NB4 (cell line): Measurements from ENCODE around the gene FBXL17.
"Not testable (repeated sequence)": the region's sequence is repeated elsewhere in the genome, so short reads cannot be mapped to it uniquely, and the experiment has no call there.

ENCODE experiments used
- DNase-seq: peaks from one replicate; pipeline ENCODE4 v3.0.0; 2010; ENCODE audit warnings: low read depth
- H3K4me3 ChIP-seq: one replicate; pipeline ENCODE4 v1.5.1; 2011; ENCODE audit warnings: mild to moderate bottlenecking, low read depth, low read length, moderate library complexity
- MYC ChIP-seq: IDR thresholded peaks from 2 replicates; pipeline ENCODE4 v1.6.1; 2011; ENCODE audit warnings: low read depth, low read length
- POLR2A ChIP-seq: IDR thresholded peaks from 2 replicates; pipeline ENCODE4 v1.6.1; 2011; ENCODE audit warnings: mild to moderate bottlenecking; ENCODE audit not compliant: insufficient read length; ENCODE audit errors: extremely low read depth
- TF ChIP-seq, protein P1 (sequence below): IDR thresholded peaks from one replicate; pipeline ENCODE4 v1.5.1; 2012; ENCODE audit warnings: low read depth, low read length
- TF ChIP-seq, protein P2 (sequence below): IDR thresholded peaks from 2 replicates; pipeline ENCODE4 v1.6.1; 2011; ENCODE audit warnings: low read depth, low read length

FBXL17 gene

GRCh38 chr5:108174286-108174685 is 207.6 kb downstream of the FBXL17 start:
- TF ChIP-seq, protein P1, sequence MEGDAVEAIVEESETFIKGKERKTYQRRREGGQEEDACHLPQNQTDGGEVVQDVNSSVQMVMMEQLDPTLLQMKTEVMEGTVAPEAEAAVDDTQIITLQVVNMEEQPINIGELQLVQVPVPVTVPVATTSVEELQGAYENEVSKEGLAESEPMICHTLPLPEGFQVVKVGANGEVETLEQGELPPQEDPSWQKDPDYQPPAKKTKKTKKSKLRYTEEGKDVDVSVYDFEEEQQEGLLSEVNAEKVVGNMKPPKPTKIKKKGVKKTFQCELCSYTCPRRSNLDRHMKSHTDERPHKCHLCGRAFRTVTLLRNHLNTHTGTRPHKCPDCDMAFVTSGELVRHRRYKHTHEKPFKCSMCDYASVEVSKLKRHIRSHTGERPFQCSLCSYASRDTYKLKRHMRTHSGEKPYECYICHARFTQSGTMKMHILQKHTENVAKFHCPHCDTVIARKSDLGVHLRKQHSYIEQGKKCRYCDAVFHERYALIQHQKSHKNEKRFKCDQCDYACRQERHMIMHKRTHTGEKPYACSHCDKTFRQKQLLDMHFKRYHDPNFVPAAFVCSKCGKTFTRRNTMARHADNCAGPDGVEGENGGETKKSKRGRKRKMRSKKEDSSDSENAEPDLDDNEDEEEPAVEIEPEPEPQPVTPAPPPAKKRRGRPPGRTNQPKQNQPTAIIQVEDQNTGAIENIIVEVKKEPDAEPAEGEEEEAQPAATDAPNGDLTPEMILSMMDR: no peak
- no peak for TF ChIP-seq MYC
- TF ChIP-seq, protein P2, sequence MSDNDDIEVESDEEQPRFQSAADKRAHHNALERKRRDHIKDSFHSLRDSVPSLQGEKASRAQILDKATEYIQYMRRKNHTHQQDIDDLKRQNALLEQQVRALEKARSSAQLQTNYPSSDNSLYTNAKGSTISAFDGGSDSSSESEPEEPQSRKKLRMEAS: no peak
- no peak for TF ChIP-seq POLR2A
- DNase-seq: no peak
- H3K4me3 ChIP-seq: no peak overlapping the region

DNA sequence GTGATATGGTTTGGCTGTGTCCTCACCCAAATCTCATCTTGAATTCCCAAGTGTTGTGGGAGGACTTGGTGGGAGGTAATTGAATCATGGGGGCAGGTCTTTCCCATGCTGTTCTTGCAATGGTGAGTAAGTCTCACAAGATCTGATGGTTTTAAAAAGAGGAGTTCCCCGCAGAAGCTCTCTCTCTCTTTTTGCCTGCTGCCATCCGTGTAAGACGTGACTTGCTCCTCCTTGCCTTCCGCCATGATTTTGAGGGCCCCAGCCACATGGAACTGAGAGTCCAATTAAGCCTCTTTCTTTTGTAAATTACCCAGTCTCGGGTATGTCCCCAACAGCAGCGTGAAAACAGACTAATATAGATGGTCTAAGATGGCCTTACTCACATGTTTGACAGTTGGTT is 210.1 kb downstream of the FBXL17 start:
- DNase-seq: no peak
- no peak overlapping the region for H3K4me3 ChIP-seq
- TF ChIP-seq, protein P2: no peak
- no peak for TF ChIP-seq POLR2A
- TF ChIP-seq, protein P1: no peak
- TF ChIP-seq MYC: no peak

DNA sequence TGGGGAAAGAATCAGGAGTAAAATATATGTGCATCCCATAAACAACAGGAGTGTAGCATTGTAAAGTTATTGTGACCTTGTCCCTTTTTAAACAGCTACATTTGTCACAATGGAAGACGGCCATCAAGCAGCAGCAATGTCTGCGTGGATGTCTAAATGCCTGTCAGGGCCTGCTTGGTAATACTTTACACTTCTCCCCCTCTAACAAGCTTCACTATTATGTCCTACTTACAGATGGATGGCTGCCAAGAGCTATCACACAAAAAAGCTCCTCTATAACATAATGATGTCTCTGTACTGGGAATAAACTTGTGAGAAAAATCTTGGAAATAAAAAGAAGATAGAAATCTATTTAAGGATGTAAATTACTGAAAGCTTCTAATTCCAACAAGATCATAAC is 213.0 kb downstream of the FBXL17 start:
- DNase-seq: no peak
- no peak overlapping the region for H3K4me3 ChIP-seq
- TF ChIP-seq MYC (no peak), POLR2A (no peak)
- TF ChIP-seq, protein P2: no peak
- TF ChIP-seq, protein P1: no peak

DNA sequence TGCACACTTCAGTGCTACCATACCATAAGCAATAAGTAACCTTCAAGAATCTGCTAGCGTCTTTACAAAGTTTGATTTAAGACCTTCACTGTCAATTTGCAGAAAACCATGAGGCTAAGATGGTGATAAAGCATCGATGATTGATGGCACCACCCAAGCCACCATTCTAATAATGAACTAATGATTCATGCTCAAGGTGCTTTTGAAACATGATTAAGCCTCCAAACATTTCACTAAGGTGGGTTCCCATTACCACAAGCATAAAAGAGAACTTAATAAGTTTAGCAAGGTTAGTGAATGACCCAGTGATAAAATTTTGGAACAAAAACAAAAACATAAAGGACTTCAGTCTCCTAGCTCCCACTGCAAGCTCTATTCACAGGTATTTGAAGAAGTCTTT is 214.7 kb downstream of the FBXL17 start:
- TF ChIP-seq, protein P2: no peak
- TF ChIP-seq POLR2A (no peak), MYC (no peak)
- TF ChIP-seq, protein P1: no peak
- no peak for DNase-seq
- H3K4me3 ChIP-seq: no peak overlapping the region

- TF ChIP-seq MYC: no peak
- TF ChIP-seq POLR2A: no peak
- TF ChIP-seq, protein P1: no peak
Measured at GRCh38 chr5:108164574-108164973, 217.3 kb downstream of the FBXL17 start.

GRCh38 chr5:108152854-108153253 is 229.0 kb downstream of the FBXL17 start:
- H3K4me3 ChIP-seq, DNase-seq: not testable (repeated sequence)

More at GRCh38 chr5:108164574-108164973, 217.3 kb downstream of the FBXL17 start:
- no peak for DNase-seq
- H3K4me3 ChIP-seq: no peak overlapping the region
